Neural cell (in vitro differentiated cells): ENCODE measurements around the gene MCC. TPM values are rescaled to one million over a fixed set of nuclear protein-coding genes. Genes with fewer than 3 reads are reported as not detected.
A peak's percentile ranks its signal among the peaks of the same experiment; 100 is the strongest.

Source experiments
- H2AFZ ChIP-seq: fragments of 200-600, 300-800 bp; sonication (generic), shearing (Covaris generic); 2 replicates; pipeline ENCODE4 v1.6.0; 2014; ENCODE audit warnings: low read depth, mild to moderate bottlenecking, antibody characterized with exemption, low read length, moderate library complexity
- H3F3A ChIP-seq: fragments of 200-600 bp; shearing (Covaris generic); 2 replicates; pipeline ENCODE4 v1.6.1; 2016; ENCODE audit warnings: mild to moderate bottlenecking, moderate library complexity, mixed read lengths, antibody characterized with exemption, low read length; ENCODE audit not compliant: insufficient read depth, poor library complexity, severe bottlenecking
- H3K27ac ChIP-seq: fragments of 200-600, 300-800 bp; sonication (generic), shearing (Covaris generic); 2 replicates; pipeline ENCODE4 v1.5.1; 2014; ENCODE audit warnings: mild to moderate bottlenecking, low read length, moderate library complexity
- H3K27me3 ChIP-seq: fragments of 300-800, 200-600 bp; sonication (generic), shearing (Covaris generic); 2 replicates; pipeline ENCODE4 v1.6.0; 2014; ENCODE audit warnings: mild to moderate bottlenecking, low read depth, low read length, moderate library complexity; ENCODE audit not compliant: insufficient read depth
- H3K36me3 ChIP-seq: fragments of 300-800, 200-600 bp; sonication (generic), shearing (Covaris generic); 2 replicates; pipeline ENCODE4 v1.5.1; 2014; ENCODE audit warnings: mild to moderate bottlenecking, antibody characterized with exemption, low read length, moderate library complexity; ENCODE audit not compliant: insufficient read depth
- H3K4me2 ChIP-seq: fragments of 300-800, 200-600 bp; sonication (generic), shearing (Covaris generic); 2 replicates; pipeline ENCODE4 v1.6.0; 2014; ENCODE audit warnings: mild to moderate bottlenecking, low read length
- H3K4me3 ChIP-seq: fragments of 300-800, 200-600 bp; sonication (generic), shearing (Covaris generic); 2 replicates; pipeline ENCODE4 v1.5.1; 2014; ENCODE audit warnings: mild to moderate bottlenecking, low read length, moderate library complexity
- H3K79me2 ChIP-seq: fragments of 200-600 bp; shearing (Covaris generic); replicated peaks from 2 replicates; pipeline ENCODE4 v1.6.0; 2014; ENCODE audit warnings: mild to moderate bottlenecking, low read length, moderate library complexity; ENCODE audit not compliant: insufficient read depth
- H3K9ac ChIP-seq: fragments of 300-800, 200-600 bp; sonication (generic), shearing (Covaris generic); 2 replicates; pipeline ENCODE4 v1.6.1; 2016; ENCODE audit warnings: mild to moderate bottlenecking, low read length, mixed read lengths
- H3K9me2 ChIP-seq: fragments of 200-600 bp; shearing (Covaris generic); 2 replicates; pipeline ENCODE4 v1.6.1; 2016; ENCODE audit warnings: mild to moderate bottlenecking, low read length, mixed read lengths; ENCODE audit not compliant: insufficient read depth
- H3K9me3 ChIP-seq: fragments of 200-600, 300-800 bp; sonication (generic), shearing (Covaris generic); 2 replicates; pipeline ENCODE4 v1.6.1; 2016; ENCODE audit warnings: mild to moderate bottlenecking, mixed run types, low read length, moderate library complexity, mixed read lengths
- H4K20me1 ChIP-seq: fragments of 200-600 bp; shearing (Covaris generic); 2 replicates; pipeline ENCODE4 v1.6.1; 2016; ENCODE audit warnings: mild to moderate bottlenecking, mixed run types; ENCODE audit not compliant: insufficient read depth
- EP300 ChIP-seq: fragments of 450-650 bp; conservative IDR thresholded peaks from 2 replicates; pipeline ENCODE4 v1.6.1; 2014; ENCODE audit warnings: antibody characterized with exemption, mild to moderate bottlenecking, moderate library complexity; ENCODE audit not compliant: poor library complexity, severe bottlenecking
- EZH2 ChIP-seq: fragments of 200-600, 300-800 bp; shearing (Covaris generic), sonication (generic); IDR thresholded peaks from 2 replicates; pipeline ENCODE4 v1.6.1; 2014; ENCODE audit warnings: antibody characterized with exemption, low read length, borderline replicate concordance, mild to moderate bottlenecking; ENCODE audit not compliant: insufficient read depth, poor library complexity, severe bottlenecking
- MXI1 ChIP-seq: fragments of 450-650 bp; conservative IDR thresholded peaks from 2 replicates; pipeline ENCODE4 v1.6.1; 2014; ENCODE audit warnings: antibody characterized with exemption, mild to moderate bottlenecking; ENCODE audit not compliant: poor library complexity, severe bottlenecking
- POLR2AphosphoS5 ChIP-seq: IDR thresholded peaks from 2 replicates; pipeline ENCODE4 v1.6.1; 2012
- RAD21 ChIP-seq: fragments of 450-650 bp; conservative IDR thresholded peaks from 2 replicates; pipeline ENCODE4 v1.6.1; 2014; ENCODE audit warnings: antibody characterized with exemption, mild to moderate bottlenecking, moderate library complexity
- SMC3 ChIP-seq: fragments of 450-650 bp; conservative IDR thresholded peaks from 2 replicates; pipeline ENCODE4 v1.6.1; 2014; ENCODE audit warnings: antibody characterized with exemption, mild to moderate bottlenecking, moderate library complexity; ENCODE audit not compliant: poor library complexity
- TAF1 ChIP-seq: IDR thresholded peaks from 2 replicates; pipeline ENCODE4 v1.6.1; 2012; ENCODE audit warnings: low read depth
- polyA plus RNA-seq: library from polyadenylated mRNA; depleted of rRNA; stranded (reverse); fragments of >200 nt; gene quantifications from 2 replicates; pipeline ENCODE4 v1.2.3, GENCODE V29; 2014
- TF ChIP-seq, protein P1 (sequence below): IDR thresholded peaks from 2 replicates; pipeline ENCODE4 v1.6.1; 2012; ENCODE audit warnings: borderline replicate concordance
- TF ChIP-seq, protein P2 (sequence below): fragments of 450-650 bp; IDR thresholded peaks from 2 replicates; pipeline ENCODE4 v1.5.1; 2014; ENCODE audit warnings: antibody characterized with exemption, mild to moderate bottlenecking, moderate library complexity; ENCODE audit not compliant: poor library complexity, severe bottlenecking

MCC gene
- polyA plus RNA-seq, 1 donor from 2014 or later, result 2.2 TPM

DNA sequence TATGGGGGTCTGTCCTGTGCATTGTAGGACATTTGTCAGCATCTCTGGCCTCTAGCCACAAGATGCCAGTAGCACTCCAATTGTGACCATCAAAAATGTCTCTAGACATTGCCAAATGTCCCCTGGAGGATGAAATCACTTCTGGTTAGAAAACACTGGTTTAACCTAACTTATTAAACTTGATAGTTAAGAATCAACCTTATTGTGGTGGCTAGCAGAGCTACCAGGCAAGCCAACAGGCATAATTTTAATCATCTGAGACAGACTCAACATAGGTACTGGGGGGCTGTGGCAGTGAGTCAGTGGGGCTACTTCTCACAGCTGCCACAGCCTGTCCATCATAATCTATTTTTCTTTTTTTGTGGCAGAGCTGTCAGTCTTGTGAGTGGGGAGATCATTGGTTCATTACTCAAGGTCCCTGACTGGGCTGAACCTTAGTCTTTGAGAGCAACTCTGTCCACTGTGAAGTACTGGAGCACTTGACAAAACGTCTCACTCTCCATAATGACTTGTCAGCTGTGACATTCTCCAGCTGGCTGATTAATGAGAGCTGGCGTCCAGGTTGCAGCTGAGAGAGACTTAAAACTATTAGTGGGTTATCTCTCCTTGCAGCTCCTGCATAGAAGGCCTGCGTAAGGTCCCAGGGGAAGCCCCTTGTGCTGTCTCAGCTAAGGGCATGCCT lies 403.7 kb downstream of the MCC start:
- Histone ChIP-seq H3K4me3 (peak overlapping the region; percentile 11), H3K9ac (no peak overlapping the region), H3K4me2 (no peak overlapping the region), H3F3A (no peaks in the 10 kb centered on the region), H3K9me3 (no peaks in the 10 kb centered on the region), H3K9me2 (no peaks in the 10 kb centered on the region), H3K36me3 (no peaks in the 10 kb centered on the region), H3K79me2 (no peaks in the 10 kb centered on the region), H4K20me1 (no peaks in the 10 kb centered on the region), H2AFZ (no peak overlapping the region), H3K27ac (no peak overlapping the region), H3K27me3 (no peaks in the 10 kb centered on the region)
- TF ChIP-seq POLR2AphosphoS5, result peak; percentile 28
- peak; percentile 38 for TF ChIP-seq SMC3
- TF ChIP-seq EP300, result peak; percentile 49
- TF ChIP-seq, protein P1, sequence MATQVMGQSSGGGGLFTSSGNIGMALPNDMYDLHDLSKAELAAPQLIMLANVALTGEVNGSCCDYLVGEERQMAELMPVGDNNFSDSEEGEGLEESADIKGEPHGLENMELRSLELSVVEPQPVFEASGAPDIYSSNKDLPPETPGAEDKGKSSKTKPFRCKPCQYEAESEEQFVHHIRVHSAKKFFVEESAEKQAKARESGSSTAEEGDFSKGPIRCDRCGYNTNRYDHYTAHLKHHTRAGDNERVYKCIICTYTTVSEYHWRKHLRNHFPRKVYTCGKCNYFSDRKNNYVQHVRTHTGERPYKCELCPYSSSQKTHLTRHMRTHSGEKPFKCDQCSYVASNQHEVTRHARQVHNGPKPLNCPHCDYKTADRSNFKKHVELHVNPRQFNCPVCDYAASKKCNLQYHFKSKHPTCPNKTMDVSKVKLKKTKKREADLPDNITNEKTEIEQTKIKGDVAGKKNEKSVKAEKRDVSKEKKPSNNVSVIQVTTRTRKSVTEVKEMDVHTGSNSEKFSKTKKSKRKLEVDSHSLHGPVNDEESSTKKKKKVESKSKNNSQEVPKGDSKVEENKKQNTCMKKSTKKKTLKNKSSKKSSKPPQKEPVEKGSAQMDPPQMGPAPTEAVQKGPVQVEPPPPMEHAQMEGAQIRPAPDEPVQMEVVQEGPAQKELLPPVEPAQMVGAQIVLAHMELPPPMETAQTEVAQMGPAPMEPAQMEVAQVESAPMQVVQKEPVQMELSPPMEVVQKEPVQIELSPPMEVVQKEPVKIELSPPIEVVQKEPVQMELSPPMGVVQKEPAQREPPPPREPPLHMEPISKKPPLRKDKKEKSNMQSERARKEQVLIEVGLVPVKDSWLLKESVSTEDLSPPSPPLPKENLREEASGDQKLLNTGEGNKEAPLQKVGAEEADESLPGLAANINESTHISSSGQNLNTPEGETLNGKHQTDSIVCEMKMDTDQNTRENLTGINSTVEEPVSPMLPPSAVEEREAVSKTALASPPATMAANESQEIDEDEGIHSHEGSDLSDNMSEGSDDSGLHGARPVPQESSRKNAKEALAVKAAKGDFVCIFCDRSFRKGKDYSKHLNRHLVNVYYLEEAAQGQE, result no peak
- TF ChIP-seq, protein P2, sequence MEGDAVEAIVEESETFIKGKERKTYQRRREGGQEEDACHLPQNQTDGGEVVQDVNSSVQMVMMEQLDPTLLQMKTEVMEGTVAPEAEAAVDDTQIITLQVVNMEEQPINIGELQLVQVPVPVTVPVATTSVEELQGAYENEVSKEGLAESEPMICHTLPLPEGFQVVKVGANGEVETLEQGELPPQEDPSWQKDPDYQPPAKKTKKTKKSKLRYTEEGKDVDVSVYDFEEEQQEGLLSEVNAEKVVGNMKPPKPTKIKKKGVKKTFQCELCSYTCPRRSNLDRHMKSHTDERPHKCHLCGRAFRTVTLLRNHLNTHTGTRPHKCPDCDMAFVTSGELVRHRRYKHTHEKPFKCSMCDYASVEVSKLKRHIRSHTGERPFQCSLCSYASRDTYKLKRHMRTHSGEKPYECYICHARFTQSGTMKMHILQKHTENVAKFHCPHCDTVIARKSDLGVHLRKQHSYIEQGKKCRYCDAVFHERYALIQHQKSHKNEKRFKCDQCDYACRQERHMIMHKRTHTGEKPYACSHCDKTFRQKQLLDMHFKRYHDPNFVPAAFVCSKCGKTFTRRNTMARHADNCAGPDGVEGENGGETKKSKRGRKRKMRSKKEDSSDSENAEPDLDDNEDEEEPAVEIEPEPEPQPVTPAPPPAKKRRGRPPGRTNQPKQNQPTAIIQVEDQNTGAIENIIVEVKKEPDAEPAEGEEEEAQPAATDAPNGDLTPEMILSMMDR, result peak; percentile 34
- TF ChIP-seq TAF1, result no peak
- TF ChIP-seq MXI1, result no peak
- no peak for TF ChIP-seq EZH2
- peak; percentile 27 for TF ChIP-seq RAD21

DNA sequence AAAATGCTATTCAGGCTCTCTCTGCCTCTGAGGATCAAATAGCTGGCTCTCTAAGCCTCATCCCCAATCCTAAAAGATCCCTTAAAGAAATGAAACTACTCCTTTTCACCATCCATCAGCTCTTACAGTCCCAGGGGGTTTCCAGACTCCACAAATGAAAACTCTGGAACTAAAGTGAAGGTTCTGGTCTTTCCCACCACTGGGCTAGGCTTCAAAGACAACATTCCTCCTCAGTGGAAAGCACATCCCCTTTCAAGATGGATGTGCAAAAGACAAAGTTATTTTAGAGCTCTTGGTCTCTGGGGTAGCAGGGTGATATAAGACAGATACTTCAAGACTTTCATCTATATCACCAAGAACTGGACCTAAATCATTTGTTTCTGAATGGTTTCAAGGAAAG lies 404.8 kb downstream of the MCC start:
- Histone ChIP-seq H3K4me3 (no peak overlapping the region), H3K79me2 (no peaks in the 10 kb centered on the region), H3F3A (no peaks in the 10 kb centered on the region), H3K9ac (no peak overlapping the region), H3K27me3 (no peaks in the 10 kb centered on the region), H3K4me2 (no peak overlapping the region), H2AFZ (no peak overlapping the region), H3K27ac (no peak overlapping the region), H3K9me3 (no peaks in the 10 kb centered on the region), H3K9me2 (no peaks in the 10 kb centered on the region), H4K20me1 (no peaks in the 10 kb centered on the region), H3K36me3 (no peaks in the 10 kb centered on the region)
- TF ChIP-seq RAD21 (no peak), SMC3 (no peak), TAF1 (no peak), EP300 (no peak), POLR2AphosphoS5 (no peak)
- TF ChIP-seq, protein P1, result no peak
